Ramos (cell line): Measurements from ENCODE around the gene LTBP3.
"Not testable (repeated sequence)": the region's sequence is repeated elsewhere in the genome, so short reads cannot be mapped to it uniquely, and the experiment has no call there.

Experiments used
- in situ Hi-C: fragments of 300-500 bp; cut with MboI; formaldehyde crosslinking; loops from one replicate; pipeline ENCODE4 v1.14.3; 2022; ENCODE audit warnings: low sequenced_read_pairs; ENCODE audit not compliant: unreplicated experiment

The LTBP3 gene

GRCh38 chr11:65538232-65538914 is 19.8 kb downstream of the LTBP3 start:
- in situ Hi-C loops: no loop called here

- in situ Hi-C loops: no loop called here
Measured at GRCh38 chr11:65537620-65538231, 20.4 kb downstream of the LTBP3 start.

- in situ Hi-C loops: no loop called here
Measured at GRCh38 chr11:65537296-65537597, 20.9 kb downstream of the LTBP3 start.

GRCh38 chr11:65536412-65537295 is 21.5 kb downstream of the LTBP3 start:
- in situ Hi-C loops: no loop called here

GRCh38 chr11:65535102-65535501 is 23.1 kb downstream of the LTBP3 start:
- in situ Hi-C loops: no loop called here

GRCh38 chr11:65532388-65533064 is 25.6 kb downstream of the LTBP3 start:
- in situ Hi-C loops: no loop called here

GRCh38 chr11:65530157-65530496 is 28.0 kb downstream of the LTBP3 start:
- in situ Hi-C loops: no loop called here

GRCh38 chr11:65529475-65530156 is 28.5 kb downstream of the LTBP3 start:
- in situ Hi-C loops: no loop called here

- in situ Hi-C loops: no loop called here
Measured at GRCh38 chr11:65528819-65529350, 29.3 kb downstream of the LTBP3 start.

- in situ Hi-C loops: no loop called here
Measured at GRCh38 chr11:65526744-65527143, 31.4 kb downstream of the LTBP3 start.

GRCh38 chr11:65525546-65526480 is 32.3 kb downstream of the LTBP3 start:
- in situ Hi-C loops: no loop called here

GRCh38 chr11:65524741-65525545 is 33.2 kb downstream of the LTBP3 start, which contains the start of gene SCYL1:
Gene SCYL1, plus strand, starts transcription at chr11:65525083. Its CDS starts 71 bp downstream, at chr11:65525154.
- in situ Hi-C loops: no loop called here

- in situ Hi-C loops: no loop called here
Measured at GRCh38 chr11:65524014-65524740, 34.0 kb downstream of the LTBP3 start.

- in situ Hi-C loops: not testable (repeated sequence)
Measured at GRCh38 chr11:65523631-65523968, 34.6 kb downstream of the LTBP3 start.

- in situ Hi-C loops: not testable (repeated sequence)
Measured at GRCh38 chr11:65522718-65523630, 35.2 kb downstream of the LTBP3 start.

GRCh38 chr11:65521777-65522521 is 36.2 kb downstream of the LTBP3 start:
- in situ Hi-C loops: not testable (repeated sequence)
